Endodermal cell (in vitro differentiated cells): ENCODE data around the gene QSOX1. TPM values are rescaled to one million over a fixed set of nuclear protein-coding genes. Genes with fewer than 3 reads are reported as not detected.

ENCODE experiments used
- DNase-seq: peaks from one replicate; pipeline ENCODE4 v3.0.0-alpha.2; 2017
- H3K27ac ChIP-seq: 2 replicates; pipeline ENCODE4 v1.5.1; 2013; ENCODE audit warnings: mild to moderate bottlenecking, low read depth, low read length, moderate library complexity
- H3K27me3 ChIP-seq: 2 replicates; pipeline ENCODE4 v1.6.1; 2013; ENCODE audit warnings: mild to moderate bottlenecking, low read length, moderate library complexity; ENCODE audit not compliant: insufficient read depth, control insufficient read depth, poor library complexity, severe bottlenecking
- H3K36me3 ChIP-seq: 2 replicates; pipeline ENCODE4 v1.7.0; 2013; ENCODE audit warnings: mild to moderate bottlenecking, low read length, moderate library complexity; ENCODE audit not compliant: control insufficient read depth, insufficient read depth
- H3K4me1 ChIP-seq: one replicate; pipeline ENCODE4 v1.7.0; 2013; ENCODE audit warnings: low read length; ENCODE audit not compliant: control insufficient read depth, insufficient read depth
- H3K4me3 ChIP-seq: 2 replicates; pipeline ENCODE4 v1.5.1; 2013; ENCODE audit warnings: mild to moderate bottlenecking, low read length, moderate library complexity
- H3K9ac ChIP-seq: 2 replicates; pipeline ENCODE4 v1.6.1; 2013; ENCODE audit warnings: mild to moderate bottlenecking, low read length, moderate library complexity; ENCODE audit not compliant: poor library complexity, severe bottlenecking; ENCODE audit errors: extremely low read depth
- H3K9me3 ChIP-seq: 2 replicates; pipeline ENCODE4 v1.6.1; 2013; ENCODE audit warnings: mild to moderate bottlenecking, low read length, moderate library complexity; ENCODE audit not compliant: control insufficient read depth
- H3K27ac Mint-ChIP-seq: 2 replicates; pipeline ENCODE4 v1.8.0; 2020; ENCODE audit warnings: mixed read lengths
- H3K27me3 Mint-ChIP-seq: 2 replicates; pipeline ENCODE4 v1.8.0; 2021; ENCODE audit warnings: mild to moderate bottlenecking, mixed read lengths; ENCODE audit not compliant: insufficient read depth
- H3K36me3 Mint-ChIP-seq: 2 replicates; pipeline ENCODE4 v1.8.0; 2020; ENCODE audit warnings: low read depth, mixed read lengths
- H3K4me1 Mint-ChIP-seq: 2 replicates; pipeline ENCODE4 v1.8.0; 2020; ENCODE audit warnings: mixed read lengths
- H3K4me3 Mint-ChIP-seq: 2 replicates; pipeline ENCODE4 v1.8.0; 2020; ENCODE audit warnings: mild to moderate bottlenecking, moderate library complexity, mixed read lengths
- H3K9me3 Mint-ChIP-seq: 2 replicates; pipeline ENCODE4 v1.8.0; 2020; ENCODE audit warnings: mild to moderate bottlenecking, mixed read lengths
- CTCF ChIP-seq: fragments of 200-600 bp; sonication (generic); conservative IDR thresholded peaks from 2 replicates; pipeline ENCODE4 v1.5.0; 2021; ENCODE audit warnings: antibody characterized with exemption, mild to moderate bottlenecking
- WGBS, 2 experiments: methylation state at CpG; one replicate each; pipeline versions ENCODE4 v1.1.5 to v1.1.7; 2013; ENCODE audit warnings: missing lambda C conversion rate in 2 of 2, mixed read lengths in 1 of 2; ENCODE audit not compliant: insufficient coverage in 1 of 2, insufficient read length in 1 of 2; 5-methylcytosine and 5-hydroxymethylcytosine counted together
- total RNA-seq, 2 donors: library from RNA; stranded (reverse); fragmentation: NEBNext Ultra II Directional in 1 of 2; extraction: Animal tissue kit (Norgen Biotek cat#: 25700) in 1 of 2; gene quantifications; 2 replicates in 1 of 2; 3 replicates in 1 of 2; pipeline ENCODE4 v1.2.1, GENCODE V29; 2021

The QSOX1 gene
- total RNA-seq, 2 donors from 2014 or later, result 77.9 to 116 TPM

GRCh38 chr1:180136331-180136967, 18.2 kb upstream of the QSOX1 start:
- Histone ChIP-seq H3K27ac (no peak overlapping the region), H3K4me1 (no peaks in the 10 kb centered on the region), H3K27me3 (peaks cover 5% of the 10 kb centered on the region), H3K9me3 (no peaks in the 10 kb centered on the region), H3K4me3 (no peak overlapping the region), H3K9ac (no peak overlapping the region), H3K36me3 (no peaks in the 10 kb centered on the region)
- Mint-ChIP-seq H3K4me1 (no peaks in the 10 kb centered on the region), H3K9me3 (no peaks in the 10 kb centered on the region), H3K27ac (no peak overlapping the region), H3K36me3 (no peaks in the 10 kb centered on the region), H3K4me3 (no peak overlapping the region), H3K27me3 (peaks cover 15% of the 10 kb centered on the region)
- no peak for TF ChIP-seq CTCF
- no peak for DNase-seq
- WGBS, 2 experiments, result 85 to 88% methylated on average over 1 to 4 of the region's 4 CpGs

- H3K27me3 ChIP-seq, result peaks cover 5% of the 10 kb centered on the region
- no peak overlapping the region for H3K4me3 Mint-ChIP-seq
- DNase-seq, result no peak
- no peaks in the 10 kb centered on the region for H3K36me3 ChIP-seq
- no peak overlapping the region for H3K9ac ChIP-seq
- no peaks in the 10 kb centered on the region for H3K4me1 Mint-ChIP-seq
- H3K27ac Mint-ChIP-seq, result no peak overlapping the region
- H3K9me3 Mint-ChIP-seq, result no peaks in the 10 kb centered on the region
- H3K27me3 Mint-ChIP-seq, result peaks cover 11% of the 10 kb centered on the region
- no peaks in the 10 kb centered on the region for H3K36me3 Mint-ChIP-seq
- H3K4me3 ChIP-seq, result no peak overlapping the region
- H3K4me1 ChIP-seq, result no peaks in the 10 kb centered on the region
- H3K9me3 ChIP-seq, result no peaks in the 10 kb centered on the region
- no peak for TF ChIP-seq CTCF
- no peak overlapping the region for H3K27ac ChIP-seq
Measured at GRCh38 chr1:180136968-180137356, 17.7 kb upstream of the QSOX1 start.

DNA sequence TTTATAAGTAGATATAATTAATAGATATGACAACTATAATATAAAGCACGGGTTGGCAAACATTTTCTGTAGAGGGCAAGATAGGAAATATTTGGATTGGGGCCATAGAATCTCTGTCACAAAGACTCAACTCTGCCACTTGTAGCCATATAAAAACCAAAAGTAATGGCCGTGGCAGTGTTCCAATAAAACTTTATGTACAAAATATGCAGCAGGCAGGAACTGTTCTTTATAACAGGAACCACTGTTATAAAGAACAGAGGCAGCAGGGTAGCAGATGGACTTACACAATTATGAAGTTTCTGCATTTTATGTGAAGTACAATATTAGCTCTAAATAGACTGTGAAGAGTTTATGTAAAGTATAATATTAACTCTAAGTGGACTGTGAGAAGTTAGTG, 16.9 kb upstream of the QSOX1 start:
- no peaks in the 10 kb centered on the region for H3K36me3 ChIP-seq
- H3K4me3 ChIP-seq, result no peak overlapping the region
- no peaks in the 10 kb centered on the region for H3K4me1 ChIP-seq
- Mint-ChIP-seq H3K9me3 (no peaks in the 10 kb centered on the region), H3K27me3 (peaks cover 14% of the 10 kb centered on the region), H3K27ac (no peak overlapping the region), H3K4me1 (no peaks in the 10 kb centered on the region), H3K36me3 (no peaks in the 10 kb centered on the region), H3K4me3 (no peak overlapping the region)
- H3K9ac ChIP-seq, result no peak overlapping the region
- no peak for TF ChIP-seq CTCF
- WGBS, 2 experiments, result 83 to 96% methylated on average over 1 to 2 of the region's 2 CpGs
- DNase-seq, result no peak
- H3K27me3 ChIP-seq, result peaks cover 5% of the 10 kb centered on the region
- no peak overlapping the region for H3K27ac ChIP-seq
- H3K9me3 ChIP-seq, result no peaks in the 10 kb centered on the region
